Thyroid gland (tissue), 4 donors: ENCODE results near the gene NHERF2. TPM values are rescaled to one million over a fixed set of nuclear protein-coding genes. Genes with fewer than 3 reads are reported as not detected.
"Not testable (repeated sequence)": the region's sequence is repeated elsewhere in the genome, so short reads cannot be mapped to it uniquely, and the experiment has no call there.

ENCODE experiments used
- DNase-seq, 2 donors: peaks; one replicate each; pipeline ENCODE4 v3.0.0-alpha.2; 2019
- H3K27ac ChIP-seq, 3 donors: fragments of 200-600 bp; sonication (generic); 1 replicate in 2 of 3; 2 replicates in 1 of 3; pipeline ENCODE4 v1.5.1; 2016 to 2019; ENCODE audit warnings: mild to moderate bottlenecking in 1 of 3, moderate library complexity in 1 of 3
- H3K27me3 ChIP-seq: fragments of 200-600 bp; sonication (generic); one replicate; pipeline ENCODE4 v1.5.1; 2019
- H3K36me3 ChIP-seq, 2 donors: fragments of 200-600 bp; sonication (generic); one replicate each; pipeline ENCODE4 v1.5.1; 2016 to 2019
- H3K4me1 ChIP-seq, 2 donors: fragments of 200-600 bp; sonication (generic); one replicate each; pipeline ENCODE4 v1.5.1; 2017 to 2019
- H3K4me3 ChIP-seq, 3 donors: fragments of 200-600 bp; sonication (generic); replicated peaks in 1 of 3; 1 replicate in 2 of 3; 2 replicates in 1 of 3; pipeline ENCODE4 v1.5.1; 2016; ENCODE audit warnings: mild to moderate bottlenecking in 1 of 3
- H3K9me3 ChIP-seq: fragments of 200-600 bp; sonication (generic); one replicate; pipeline ENCODE4 v1.5.1; 2017
- POLR2A ChIP-seq, 2 donors: fragments of 450-650 bp; IDR thresholded peaks; one replicate each; pipeline ENCODE4 v1.6.1; 2017; ENCODE audit warnings: antibody characterized with exemption in 2 of 2, mild to moderate bottlenecking in 2 of 2, moderate library complexity in 1 of 2
- WGBS, 2 donors: methylation state at CpG; one replicate each; pipeline ENCODE4 v1.1.5; 2017; 5-methylcytosine and 5-hydroxymethylcytosine counted together
- intact Hi-C: fragments of 100-400 bp; cut with DNase I; formaldehyde crosslinking; loops from one replicate; pipeline ENCODE4 v1.15.1; 2023
- total RNA-seq, 4 donors: library from RNA; depleted of rRNA; stranded (reverse); fragments of >200 nt; gene quantifications; one replicate each; pipeline ENCODE4 v1.2.3, GENCODE V29; 2016
- TF ChIP-seq, protein P1 (sequence below), 6 experiments: fragments of 200-600 bp in 3 of 6; fragments of 450-650 bp in 3 of 6; sonication (generic) in 3 of 6; IDR thresholded peaks; one replicate each; pipeline ENCODE4 v1.5.1; 2016 to 2019; ENCODE audit warnings: antibody characterized with exemption in 6 of 6, mild to moderate bottlenecking in 2 of 6, inconsistent platforms in 1 of 6, moderate library complexity in 1 of 6

The NHERF2 gene
- total RNA-seq, 4 donors from 2014 or later: 73.8 to 146 (median 81.6) TPM

DNA sequence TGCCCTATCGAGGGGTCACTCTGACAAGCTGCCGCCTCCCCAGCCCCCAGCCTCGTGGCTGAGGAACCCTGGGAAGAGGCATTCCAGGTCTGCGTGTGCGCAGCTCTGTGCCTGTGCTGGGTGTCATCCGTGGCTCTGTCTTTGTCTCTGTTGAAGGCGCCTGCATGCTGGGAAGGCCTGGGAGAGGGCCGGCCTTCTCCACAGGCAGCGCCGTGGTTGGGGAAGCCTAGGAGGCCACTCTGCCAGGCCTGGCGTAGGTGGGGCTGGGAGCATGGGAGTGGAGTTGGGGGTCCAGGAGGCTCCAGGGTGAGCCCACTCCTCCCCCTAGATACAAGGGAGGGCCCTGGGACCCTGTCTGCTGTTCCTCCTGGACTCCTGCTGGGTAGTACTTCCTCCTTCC, 3.3 kb downstream of the NHERF2 start:
- Histone ChIP-seq H3K27me3 (no peaks in the 10 kb centered on the region), H3K4me1 (peaks cover 7 to 36% of the 10 kb centered on the region in 2 donors), H3K4me3 (peak overlapping the region in 1 of 3 donors; percentile 6), H3K27ac (peak overlapping the region in 1 of 3 donors; percentile 58), H3K36me3 (no peaks in the 10 kb centered on the region), H3K9me3 (no peaks in the 10 kb centered on the region)
- DNase-seq: no peak
- 68 to 100% methylated on average over 1 to 3 of the region's 11 CpGs for WGBS, 2 donors
- TF ChIP-seq, protein P1, sequence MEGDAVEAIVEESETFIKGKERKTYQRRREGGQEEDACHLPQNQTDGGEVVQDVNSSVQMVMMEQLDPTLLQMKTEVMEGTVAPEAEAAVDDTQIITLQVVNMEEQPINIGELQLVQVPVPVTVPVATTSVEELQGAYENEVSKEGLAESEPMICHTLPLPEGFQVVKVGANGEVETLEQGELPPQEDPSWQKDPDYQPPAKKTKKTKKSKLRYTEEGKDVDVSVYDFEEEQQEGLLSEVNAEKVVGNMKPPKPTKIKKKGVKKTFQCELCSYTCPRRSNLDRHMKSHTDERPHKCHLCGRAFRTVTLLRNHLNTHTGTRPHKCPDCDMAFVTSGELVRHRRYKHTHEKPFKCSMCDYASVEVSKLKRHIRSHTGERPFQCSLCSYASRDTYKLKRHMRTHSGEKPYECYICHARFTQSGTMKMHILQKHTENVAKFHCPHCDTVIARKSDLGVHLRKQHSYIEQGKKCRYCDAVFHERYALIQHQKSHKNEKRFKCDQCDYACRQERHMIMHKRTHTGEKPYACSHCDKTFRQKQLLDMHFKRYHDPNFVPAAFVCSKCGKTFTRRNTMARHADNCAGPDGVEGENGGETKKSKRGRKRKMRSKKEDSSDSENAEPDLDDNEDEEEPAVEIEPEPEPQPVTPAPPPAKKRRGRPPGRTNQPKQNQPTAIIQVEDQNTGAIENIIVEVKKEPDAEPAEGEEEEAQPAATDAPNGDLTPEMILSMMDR (IDR thresholded peaks at IDR 0.05): no peak
- TF ChIP-seq POLR2A (IDR thresholded peaks at IDR 0.05): no peak
- intact Hi-C loops: no loop called here

- intact Hi-C loops: no loop called here
- Histone ChIP-seq H3K4me1 (peaks cover 16 to 45% of the 10 kb centered on the region in 2 donors), H3K27me3 (no peaks in the 10 kb centered on the region), H3K36me3 (no peaks in the 10 kb centered on the region), H3K4me3 (no peak overlapping the region), H3K27ac (peak overlapping the region in 2 of 3 donors; percentile 33 to 58), H3K9me3 (no peaks in the 10 kb centered on the region)
- WGBS, 2 donors: 62 to 77% methylated on average over 7 to 11 of the region's 11 CpGs
- TF ChIP-seq, protein P1 (IDR thresholded peaks at IDR 0.05): no peak
- TF ChIP-seq POLR2A (IDR thresholded peaks at IDR 0.05): no peak
- no peak for DNase-seq
Observed at GRCh38 chr16:2031081-2031577, 4.4 kb downstream of the NHERF2 start.

DNA sequence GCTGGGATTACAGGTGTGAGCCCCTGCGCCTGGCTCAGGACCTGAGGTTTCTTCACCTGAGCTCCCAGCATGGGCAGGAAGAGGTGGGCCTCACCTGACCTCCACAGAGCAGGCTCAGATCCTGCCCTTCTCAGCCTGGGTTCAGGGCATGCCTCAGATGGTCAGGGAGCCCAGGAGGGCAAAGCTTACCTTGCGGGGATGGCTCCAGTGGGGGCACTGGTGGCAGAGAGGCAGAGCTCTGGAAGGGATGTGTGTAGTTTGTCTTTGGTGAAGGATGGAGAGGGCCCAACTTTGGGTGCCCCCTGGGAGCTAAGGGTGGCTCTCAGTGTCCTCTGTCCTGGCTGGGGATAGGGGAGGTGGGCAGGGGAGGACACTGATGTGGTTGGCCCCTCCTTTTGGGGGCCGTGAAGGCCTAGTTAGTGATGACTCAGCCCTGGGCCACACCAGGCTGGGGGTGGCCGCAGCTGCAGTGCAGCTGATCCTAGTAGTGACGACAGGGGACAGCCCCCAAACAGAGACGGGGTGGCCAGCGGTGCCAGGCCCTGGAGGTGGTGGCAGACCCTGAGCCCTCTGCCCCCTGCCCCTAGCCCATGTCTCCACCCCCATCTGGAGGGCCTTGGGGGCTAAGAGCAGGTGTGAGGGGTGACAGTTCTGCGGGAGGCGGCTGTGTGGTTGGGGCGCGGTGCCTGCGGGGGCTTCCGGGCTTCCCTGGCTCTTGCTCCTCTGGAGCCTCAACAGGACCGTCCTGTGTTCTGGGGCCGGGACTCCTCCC, 5.8 kb downstream of the NHERF2 start:
- no peaks in the 10 kb centered on the region for H3K27me3 ChIP-seq
- H3K27ac ChIP-seq: peak overlapping the region; percentile 7 to 81 (median 73)
- H3K9me3 ChIP-seq: no peaks in the 10 kb centered on the region
- peaks cover 16 to 49% of the 10 kb centered on the region in 2 donors for H3K4me1 ChIP-seq
- H3K4me3 ChIP-seq: no peak overlapping the region
- intact Hi-C loops: no loop called here
- WGBS, 2 donors: 77 to 83% methylated on average over 8 to 13 of the region's 15 CpGs
- DNase-seq: peak in 1 of 2 donors; percentile 26
- TF ChIP-seq POLR2A (IDR thresholded peaks at IDR 0.05): no peak
- TF ChIP-seq, protein P1 (IDR thresholded peaks at IDR 0.05): no peak
- peaks cover 0 to 7% of the 10 kb centered on the region in 2 donors for H3K36me3 ChIP-seq

GRCh38 chr16:2033057-2033908, 6.6 kb downstream of the NHERF2 start:
- H3K36me3 ChIP-seq: peaks cover 0 to 8% of the 10 kb centered on the region in 2 donors
- peak overlapping the region in 1 of 3 donors; percentile 12 for H3K4me3 ChIP-seq
- peaks cover 16 to 48% of the 10 kb centered on the region in 2 donors for H3K4me1 ChIP-seq
- no peak for DNase-seq
- H3K27me3 ChIP-seq: no peaks in the 10 kb centered on the region
- WGBS, 2 donors: 54 to 70% methylated on average over 4 to 16 of the region's 37 CpGs
- TF ChIP-seq, protein P1 (IDR thresholded peaks at IDR 0.05): no peak
- no peak for TF ChIP-seq POLR2A (IDR thresholded peaks at IDR 0.05)
- H3K9me3 ChIP-seq: no peaks in the 10 kb centered on the region
- intact Hi-C loops: no loop called here
- peak overlapping the region; percentile 23 to 81 (median 73) for H3K27ac ChIP-seq

- H3K9me3 ChIP-seq, DNase-seq, H3K36me3 ChIP-seq, intact Hi-C loops, H3K27me3 ChIP-seq: not testable (repeated sequence)
- Histone ChIP-seq H3K4me1 (peaks cover 16 to 49% of the 10 kb centered on the region in 2 donors), H3K27ac (peak overlapping the region; percentile 23 to 81 (median 81)), H3K4me3 (peak overlapping the region in 1 of 3 donors; percentile 12)
- WGBS, 2 donors: 40 to 91% methylated on average over 1 to 9 of the region's 32 CpGs
Observed at GRCh38 chr16:2033909-2034695, 7.4 kb downstream of the NHERF2 start.
